B cell (primary cell): ENCODE measurements around the gene ABCA13. TPM values are rescaled to one million over a fixed set of nuclear protein-coding genes. Genes with fewer than 3 reads are reported as not detected.

Experiments
- ATAC-seq: fragments of 200-7000 bp; cut with Tn5 transposase; one replicate; pipeline ENCODE4 v1.10.0; 2021; ENCODE audit warnings: low read depth, mild to moderate bottlenecking, moderate number of reproducible peaks, moderate library complexity
- CTCF ChIA-PET: fragments of 350-600 bp; sonication (Branson Sonifier 250); formaldehyde crosslinking; loops from one replicate; lab custom pipeline; 2021; ENCODE audit warnings: antibody characterized with exemption, inconsistent platforms; lab: Charles Lee
- POLR2A ChIA-PET: fragments of 350-600 bp; sonication (Branson Sonifier 250); formaldehyde crosslinking; loops from one replicate; lab custom pipeline; 2021; ENCODE audit warnings: antibody characterized with exemption; lab: Charles Lee
- DNase-seq: peaks from one replicate; pipeline ENCODE4 v3.0.0; 2013
- H2AFZ ChIP-seq: 2 replicates; pipeline ENCODE4 v1.6.1; 2012; ENCODE audit warnings: mild to moderate bottlenecking, low read depth, low read length; ENCODE audit not compliant: insufficient read depth, poor library complexity, severe bottlenecking
- H3K27ac ChIP-seq, 2 donors: 1 replicate in 1 of 2; 2 replicates in 1 of 2; pipeline ENCODE4 v1.5.1; 2012 to 2013; ENCODE audit warnings: low read length in 2 of 2, mild to moderate bottlenecking in 2 of 2, moderate library complexity in 1 of 2
- H3K27me3 ChIP-seq, 4 experiments: fragments of 200-600 bp in 1 of 4; sonication (generic) in 1 of 4; replicated peaks in 1 of 4; 1 replicate in 2 of 4; 2 replicates in 2 of 4; pipeline versions ENCODE4 v1.6.1 to v1.7.0; 2013 to 2016; ENCODE audit warnings: low read length in 3 of 4, mild to moderate bottlenecking in 2 of 4, mixed read lengths in 1 of 4, moderate library complexity in 1 of 4; ENCODE audit not compliant: insufficient read depth in 4 of 4, control insufficient read depth in 3 of 4; ENCODE audit errors: control extremely low read depth in 1 of 4
- H3K36me3 ChIP-seq, 2 experiments: replicated peaks in 1 of 2; 1 replicate in 1 of 2; 2 replicates in 1 of 2; pipeline versions ENCODE4 v1.6.1 to v1.7.1; 2013; ENCODE audit warnings: low read length in 1 of 2; ENCODE audit not compliant: insufficient read depth in 2 of 2, control insufficient read depth in 1 of 2; ENCODE audit errors: control extremely low read depth in 1 of 2, extremely low read depth in 1 of 2
- H3K4me1 ChIP-seq, 2 donors: fragments of 200-600 bp in 1 of 2; sonication (generic) in 1 of 2; 1 replicate in 1 of 2; 2 replicates in 1 of 2; pipeline versions ENCODE4 v1.5.1 to v1.6.1; 2013 to 2017; ENCODE audit warnings: low read length in 2 of 2; ENCODE audit not compliant: control insufficient read depth in 2 of 2, insufficient read depth in 2 of 2
- H3K4me2 ChIP-seq: replicated peaks from 2 replicates; pipeline ENCODE3; 2012; ENCODE audit warnings: mild to moderate bottlenecking, low read depth, low read length; ENCODE audit not compliant: poor library complexity, severe bottlenecking
- H3K4me3 ChIP-seq, 5 experiments: fragments of 200-600 bp in 1 of 5; sonication (generic) in 1 of 5; 1 replicate in 3 of 5; 2 replicates in 2 of 5; pipeline versions ENCODE4 v1.5.1 to v1.7.0; 2011 to 2016; ENCODE audit warnings: low read length in 4 of 5, mild to moderate bottlenecking in 4 of 5, low read depth in 2 of 5, control low read depth in 1 of 5, moderate library complexity in 1 of 5; ENCODE audit not compliant: insufficient read depth in 1 of 5; ENCODE audit errors: control extremely low read depth in 1 of 5, extremely low read depth in 1 of 5
- H3K79me2 ChIP-seq: fragments of 200-600 bp; sonication (generic); one replicate; pipeline ENCODE4 v1.6.0; 2016; ENCODE audit warnings: low read length; ENCODE audit not compliant: control insufficient read depth, insufficient read depth
- H3K9ac ChIP-seq: fragments of 200-600 bp; sonication (generic); 2 replicates; pipeline ENCODE4 v1.6.1; 2017; ENCODE audit warnings: mild to moderate bottlenecking, low read length, moderate library complexity
- H3K9me3 ChIP-seq, 3 donors: one replicate each; pipeline versions ENCODE4 v1.6.1 to v1.7.1; 2013; ENCODE audit warnings: low read length in 2 of 3; ENCODE audit not compliant: control insufficient read depth in 2 of 3, insufficient read depth in 1 of 3; ENCODE audit errors: control extremely low read depth in 1 of 3
- H4K20me1 ChIP-seq: 2 replicates; pipeline ENCODE4 v1.6.0; 2012; ENCODE audit warnings: mild to moderate bottlenecking, low read length; ENCODE audit not compliant: insufficient read depth, control insufficient read depth, poor library complexity, severe bottlenecking
- H3K27ac Mint-ChIP-seq: one replicate; pipeline ENCODE4 v1.8.0; 2021; ENCODE audit warnings: mixed read lengths
- H3K27me3 Mint-ChIP-seq: one replicate; pipeline ENCODE4 v1.8.0; 2021; ENCODE audit warnings: mixed read lengths
- H3K4me1 Mint-ChIP-seq: one replicate; pipeline ENCODE4 v1.8.0; 2021; ENCODE audit warnings: mixed read lengths
- H3K4me3 Mint-ChIP-seq: one replicate; pipeline ENCODE4 v1.8.0; 2021; ENCODE audit warnings: mixed read lengths
- H3K9me3 Mint-ChIP-seq: one replicate; pipeline ENCODE4 v1.8.0; 2022; ENCODE audit warnings: mixed read lengths; ENCODE audit not compliant: insufficient read depth
- CTCF ChIP-seq: fragments of 200-600 bp; IDR thresholded peaks from one replicate; pipeline ENCODE4 v1.8.0; 2022; ENCODE audit warnings: antibody characterized with exemption, mild to moderate bottlenecking
- EZH2 ChIP-seq: IDR thresholded peaks from 2 replicates; pipeline ENCODE4 v1.6.1; 2012; ENCODE audit warnings: borderline replicate concordance, low read depth, mild to moderate bottlenecking, moderate library complexity, low read length; ENCODE audit not compliant: insufficient read depth, poor library complexity, severe bottlenecking
- WGBS: methylation state at CpG from one replicate; pipeline ENCODE4 v1.1.5; 2013; ENCODE audit warnings: missing lambda C conversion rate; ENCODE audit not compliant: insufficient coverage; 5-methylcytosine and 5-hydroxymethylcytosine counted together
- intact Hi-C: fragments of 100-400 bp; cut with micrococcal nuclease; formaldehyde crosslinking; loops from one replicate; pipeline ENCODE4 v1.10.0; 2022
- polyA plus RNA-seq: library from polyadenylated mRNA; depleted of rRNA; stranded (reverse); fragments of >200 nt; gene quantifications from 2 replicates; pipeline ENCODE4 v1.2.3, GENCODE V29; 2012
- total RNA-seq, 2 donors: library from RNA; stranded (reverse); fragments of 120-200 nt in 1 of 2; gene quantifications; 1 replicate in 1 of 2; 2 replicates in 1 of 2; pipeline versions ENCODE4 v1.2.3 to v1.2.4, GENCODE V29; 2013 to 2022

ABCA13 gene
- total and polyA plus RNA-seq, 2 donors (not counting 1 experiment from before 2014, with no cell fraction given): not detected

GRCh38 chr7:48237354-48237753 is 66.1 kb downstream of the ABCA13 start:
- CTCF ChIA-PET: no interaction called here
- DNase-seq (no peak), ATAC-seq (no peak)
- no peaks in the 10 kb centered on the region for H4K20me1 ChIP-seq
- Mint-ChIP-seq H3K4me3 (no peak overlapping the region), H3K4me1 (no peaks in the 10 kb centered on the region), H3K27me3 (peaks cover 3% of the 10 kb centered on the region), H3K9me3 (no peaks in the 10 kb centered on the region), H3K27ac (no peak overlapping the region)
- POLR2A ChIA-PET: no interaction called here
- TF ChIP-seq CTCF (no peak), EZH2 (no peak)
- H3K4me1 ChIP-seq: no peaks in the 10 kb centered on the region
- H3K9ac ChIP-seq: no peak overlapping the region
- no peaks in the 10 kb centered on the region for H3K27me3 ChIP-seq
- no peak overlapping the region for H2AFZ ChIP-seq
- no peak overlapping the region for H3K4me2 ChIP-seq
- no peaks in the 10 kb centered on the region for H3K36me3 ChIP-seq
- peaks cover 0 to 8% (median 0%) of the 10 kb centered on the region in 3 donors for H3K9me3 ChIP-seq
- intact Hi-C loops: no loop called here
- H3K27ac ChIP-seq: no peak overlapping the region
- no peak overlapping the region for H3K4me3 ChIP-seq
- no peaks in the 10 kb centered on the region for H3K79me2 ChIP-seq

GRCh38 chr7:48242846-48243245 is 71.6 kb downstream of the ABCA13 start:
- peaks cover 0 to 4% (median 0%) of the 10 kb centered on the region in 4 experiments for H3K27me3 ChIP-seq
- H3K4me1 Mint-ChIP-seq: no peaks in the 10 kb centered on the region
- H3K9me3 ChIP-seq: peaks cover 0 to 5% (median 0%) of the 10 kb centered on the region in 3 donors
- H3K4me2 ChIP-seq: no peak overlapping the region
- CTCF ChIA-PET: no interaction called here
- POLR2A ChIA-PET: no interaction called here
- ATAC-seq (no peak), DNase-seq (no peak)
- no peaks in the 10 kb centered on the region for H3K9me3 Mint-ChIP-seq
- H3K4me1 ChIP-seq: no peaks in the 10 kb centered on the region
- H3K79me2 ChIP-seq: no peaks in the 10 kb centered on the region
- H2AFZ ChIP-seq: no peak overlapping the region
- TF ChIP-seq CTCF (no peak), EZH2 (no peak)
- H3K27me3 Mint-ChIP-seq: peaks cover 7% of the 10 kb centered on the region
- intact Hi-C loops: no loop called here
- H3K27ac Mint-ChIP-seq: no peak overlapping the region
- no peak overlapping the region for H3K9ac ChIP-seq
- no peak overlapping the region for H3K4me3 ChIP-seq
- no peaks in the 10 kb centered on the region for H3K36me3 ChIP-seq
- no peak overlapping the region for H3K4me3 Mint-ChIP-seq
- H3K27ac ChIP-seq: no peak overlapping the region
- WGBS: 87% methylated on average over 7 of the region's 8 CpGs
- no peaks in the 10 kb centered on the region for H4K20me1 ChIP-seq
